Cardiac ventricle fibroblast (primary cell): ENCODE data around the gene AGMO. TPM values are rescaled to one million over a fixed set of nuclear protein-coding genes. Genes with fewer than 3 reads are reported as not detected.

ENCODE experiments used
- total RNA-seq: library from RNA; depleted of rRNA; stranded (reverse); fragments of >200 nt; gene quantifications from 2 replicates; pipeline ENCODE4 v1.2.3, GENCODE V29; 2015

The AGMO gene
- total RNA-seq, result 0.69 and 1.2 TPM in 2 replicates

DNA sequence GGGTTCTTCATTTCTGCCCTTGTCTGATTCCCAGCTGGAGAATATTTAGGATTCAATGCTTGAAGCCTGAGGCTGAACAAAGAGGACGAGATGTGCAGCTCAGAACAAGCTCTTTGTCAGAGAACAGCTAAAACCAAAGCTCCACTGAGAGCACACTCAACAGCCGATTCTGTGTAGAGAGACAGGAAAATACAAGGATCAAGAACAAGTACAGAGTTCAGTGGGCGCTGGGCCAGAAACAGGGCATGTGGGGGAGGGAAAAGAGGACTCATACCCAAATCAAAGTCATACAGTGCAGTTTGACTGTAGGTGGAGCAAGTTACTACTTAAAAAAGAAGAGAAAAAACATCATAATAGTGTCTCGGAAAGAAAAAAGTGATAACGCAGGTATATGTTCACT, at the start of gene AGMO:
Gene AGMO, minus strand, starts transcription at position 181 of the 400 bp plus-strand sequence.

Other genes with a start within 250 kb of the AGMO start
- gene MEOX2, start 124.7 kb upstream of the AGMO start, total RNA-seq, result 2.9 and 4.7 TPM in 2 replicates